NCI-H748 (cell line): ENCODE results near the gene LRRC8D.
"Not testable (repeated sequence)": the region's sequence is repeated elsewhere in the genome, so short reads cannot be mapped to it uniquely, and the experiment has no call there.

Experiments
- DNase-seq: peaks from one replicate; lab custom pipeline; 2025; ENCODE audit not compliant: unreplicated experiment; lab: John Stamatoyannopoulos, UW

The LRRC8D gene

DNA sequence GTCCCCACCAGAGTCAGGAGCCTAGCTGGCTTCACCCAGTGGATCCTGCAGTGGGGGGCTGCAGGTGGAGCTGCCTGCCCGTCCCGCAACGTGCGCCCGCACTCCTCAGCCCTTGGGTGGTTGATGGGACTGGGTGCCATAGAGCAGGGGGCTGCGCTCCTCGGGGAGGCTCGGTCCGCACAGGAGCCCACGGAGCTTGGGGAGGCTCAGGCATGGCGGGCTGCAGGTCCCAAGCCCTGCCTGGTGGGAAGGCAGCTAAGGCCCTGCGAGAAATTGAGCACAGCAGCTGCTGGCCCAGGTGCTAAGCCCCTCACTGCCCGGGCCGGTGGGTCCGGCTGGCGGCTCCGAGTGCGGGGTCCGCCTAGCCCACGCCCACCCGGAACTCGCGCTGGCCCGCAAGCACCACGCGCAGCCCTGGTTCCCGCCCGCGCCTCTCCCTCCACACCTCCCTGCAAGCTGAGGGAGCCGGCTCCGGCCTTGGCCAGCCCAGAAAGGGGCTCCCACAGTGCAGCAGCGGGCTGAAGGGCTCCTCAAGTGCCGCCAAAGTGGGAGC lies 163.8 kb downstream of the LRRC8D start:
- DNase-seq: not testable (repeated sequence)

DNA sequence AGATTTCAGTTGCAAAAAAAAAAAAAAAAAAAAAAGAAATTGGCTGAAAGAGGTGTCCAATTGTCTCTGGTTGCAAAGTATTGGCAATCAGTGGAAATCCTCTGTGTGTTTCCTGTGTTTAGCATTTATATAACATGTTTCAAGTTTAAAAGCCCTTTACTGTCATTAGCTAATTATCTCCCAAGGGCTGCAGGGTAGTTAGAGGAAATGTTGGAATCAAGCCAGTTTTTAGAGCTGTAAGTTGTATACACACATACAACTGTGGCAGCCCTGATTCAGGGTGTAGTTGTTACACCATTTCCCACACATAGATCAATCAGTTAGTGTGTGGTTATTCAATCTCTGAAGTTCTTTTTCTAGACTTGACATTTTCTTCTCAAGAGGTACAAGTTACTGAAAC lies 165.2 kb downstream of the LRRC8D start:
- DNase-seq: peak; percentile 95
